ENCODE data around the gene WARS2.

DNA sequence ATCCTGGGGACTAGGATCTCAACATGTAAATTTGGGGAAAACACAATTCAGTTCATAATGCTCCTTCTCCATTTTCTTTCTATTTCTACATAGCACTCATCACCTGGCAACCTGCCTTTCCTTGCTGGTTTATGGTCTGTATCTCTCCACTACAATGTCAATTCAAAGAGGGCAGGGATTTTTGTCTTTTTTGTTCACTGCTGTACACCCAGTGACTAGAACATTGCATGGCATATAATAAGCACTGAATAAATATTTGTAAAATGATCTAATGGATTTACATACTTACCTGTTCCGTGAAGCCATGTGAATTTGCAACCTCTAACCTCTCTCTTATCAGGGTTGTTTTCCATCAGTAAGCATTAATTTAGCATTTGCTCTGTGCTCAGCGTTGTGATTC is 124.9 kb downstream of the WARS2 start:
- TF ChIP-seq POLR2A (IDR thresholded peaks at IDR 0.05; ENCODE audit: low read length) (no peak), GATA1 (IDR thresholded peaks at IDR 0.05; ENCODE audit: low read depth, low read length) (no peak)

All from erythroblast (primary cell).